NCI-H526 treated with DMSO at 0.1 percent for 48 hours (cell line): ENCODE results near the gene HOXD8.

Source experiments
- DNase-seq: peaks from one replicate; lab custom pipeline; 2025; lab: John Stamatoyannopoulos, UW

Gene HOXD8

DNA sequence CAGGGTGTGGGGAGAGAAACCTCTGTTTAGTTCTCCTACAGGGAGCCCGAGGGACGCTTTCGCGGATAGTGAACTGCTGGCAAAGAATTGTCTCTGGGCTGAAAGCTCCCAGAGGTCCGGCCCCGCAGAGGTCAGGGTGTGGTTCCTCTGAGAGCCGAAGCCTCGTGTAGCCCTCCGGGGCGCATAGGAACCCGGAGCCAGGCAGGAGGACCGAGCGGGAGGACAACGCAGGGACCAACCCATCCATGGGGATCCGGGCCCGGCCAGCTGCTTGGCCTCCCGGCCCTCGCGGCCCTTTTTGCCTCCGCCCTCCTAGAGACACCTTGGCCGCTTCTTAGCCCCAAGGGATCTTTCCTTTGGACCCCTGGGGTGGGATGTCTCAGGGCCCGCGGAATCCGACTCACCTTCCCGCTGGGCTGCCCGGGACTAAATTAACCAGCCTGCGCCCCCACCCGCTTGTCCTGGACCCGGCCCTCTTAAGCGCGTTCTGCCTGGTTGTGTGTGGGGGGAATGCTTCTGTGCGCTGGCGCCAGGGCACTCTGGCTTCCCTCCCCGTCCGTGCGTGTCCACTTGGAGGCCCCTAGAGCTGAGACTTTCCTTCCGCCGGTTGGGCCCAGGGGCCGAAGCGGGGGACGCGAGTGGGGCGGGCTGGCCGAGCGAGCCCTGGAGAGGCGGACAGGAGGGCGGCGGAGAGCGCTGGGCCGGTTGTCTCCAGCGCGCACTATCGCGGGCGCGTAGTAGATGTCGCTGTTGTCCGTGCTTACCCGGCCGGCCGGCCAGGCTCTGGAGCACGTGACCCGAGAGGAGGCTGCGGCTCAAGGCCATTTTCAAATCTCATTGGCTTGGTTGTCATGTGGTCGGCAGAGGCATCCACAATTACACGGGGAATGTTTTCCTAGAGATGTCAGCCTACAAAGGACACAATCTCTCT, 13.4 kb upstream of the HOXD8 start, which contains the start of gene HOXD10:
HOXD10 (plus strand) TSS at position 896 of the 931 bp plus-strand sequence. CDS start 56 bp downstream, outside the sequence.
- no peak for DNase-seq

DNA sequence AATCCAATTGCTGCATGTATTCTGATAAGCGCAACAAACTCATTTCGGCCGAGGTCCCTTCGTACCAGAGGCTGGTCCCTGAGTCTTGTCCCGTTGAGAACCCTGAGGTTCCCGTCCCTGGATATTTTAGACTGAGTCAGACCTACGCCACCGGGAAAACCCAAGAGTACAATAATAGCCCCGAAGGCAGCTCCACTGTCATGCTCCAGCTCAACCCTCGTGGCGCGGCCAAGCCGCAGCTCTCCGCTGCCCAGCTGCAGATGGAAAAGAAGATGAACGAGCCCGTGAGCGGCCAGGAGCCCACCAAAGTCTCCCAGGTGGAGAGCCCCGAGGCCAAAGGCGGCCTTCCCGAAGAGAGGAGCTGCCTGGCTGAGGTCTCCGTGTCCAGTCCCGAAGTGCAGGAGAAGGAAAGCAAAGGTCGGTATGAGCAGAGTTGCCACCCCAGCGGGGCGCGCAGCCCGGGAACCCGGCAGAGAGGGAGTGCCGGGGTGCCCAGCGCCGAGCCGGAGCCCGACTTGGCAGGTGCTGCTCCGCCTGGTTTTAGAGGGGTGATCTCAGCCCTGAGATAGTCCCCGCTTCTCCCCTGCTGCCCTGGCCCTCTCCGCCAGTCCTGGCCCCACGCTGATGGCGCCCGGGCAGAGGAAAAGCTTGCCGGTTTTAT, 12.2 kb upstream of the HOXD8 start:
- no peak for DNase-seq

DNA sequence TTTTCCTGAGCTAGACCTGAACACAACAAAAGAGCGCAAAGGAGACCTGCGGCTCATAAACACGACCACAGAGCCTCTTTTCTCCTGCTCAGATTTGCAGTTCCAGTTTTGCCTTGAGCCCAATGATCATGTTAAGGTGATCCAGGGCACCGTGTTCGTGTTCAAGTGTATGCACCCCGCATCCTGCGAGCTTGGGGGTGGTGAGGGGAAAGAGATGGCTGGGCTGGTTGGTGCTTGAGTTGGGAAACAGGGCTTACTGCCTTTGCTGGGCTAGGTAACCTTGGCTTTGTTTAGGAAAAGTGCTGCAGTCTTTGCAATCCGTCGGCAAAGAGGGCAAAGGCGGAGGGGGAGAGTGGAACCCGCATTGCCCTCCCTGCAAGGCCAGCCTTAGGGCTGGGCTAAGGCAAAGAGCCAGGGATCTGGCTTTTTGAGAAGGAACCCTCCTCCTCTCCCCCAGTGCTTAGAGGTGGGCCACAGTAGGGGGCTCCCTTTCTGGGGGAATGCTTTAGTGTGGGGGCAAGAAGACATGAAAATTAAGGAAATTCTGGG, 11.6 kb upstream of the HOXD8 start:
- no peak for DNase-seq

DNA sequence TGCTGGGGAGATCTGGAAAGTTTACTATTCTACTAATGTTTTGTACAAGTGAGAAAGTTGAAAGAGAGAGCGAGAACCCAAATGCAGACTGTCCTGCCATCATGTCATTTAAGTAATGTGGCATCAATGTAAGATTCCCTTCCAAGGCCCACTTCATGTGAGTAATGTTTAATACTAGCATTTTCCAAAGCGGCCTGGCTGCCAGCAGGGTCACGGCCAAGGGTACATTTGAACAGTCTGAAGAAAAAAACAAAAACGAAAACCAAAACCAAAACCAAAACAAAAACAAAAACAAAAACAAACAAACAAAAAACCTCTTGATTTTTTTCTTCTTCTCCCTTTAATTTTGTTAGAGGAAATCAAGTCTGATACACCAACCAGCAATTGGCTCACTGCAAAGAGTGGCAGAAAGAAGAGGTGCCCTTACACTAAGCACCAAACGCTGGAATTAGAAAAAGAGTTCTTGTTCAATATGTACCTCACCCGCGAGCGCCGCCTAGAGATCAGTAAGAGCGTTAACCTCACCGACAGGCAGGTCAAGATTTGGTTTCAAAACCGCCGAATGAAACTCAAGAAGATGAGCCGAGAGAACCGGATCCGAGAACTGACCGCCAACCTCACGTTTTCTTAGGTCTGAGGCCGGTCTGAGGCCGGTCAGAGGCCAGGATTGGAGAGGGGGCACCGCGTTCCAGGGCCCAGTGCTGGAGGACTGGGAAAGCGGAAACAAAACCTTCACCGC, 10.7 kb upstream of the HOXD8 start:
- DNase-seq: no peak

DNA sequence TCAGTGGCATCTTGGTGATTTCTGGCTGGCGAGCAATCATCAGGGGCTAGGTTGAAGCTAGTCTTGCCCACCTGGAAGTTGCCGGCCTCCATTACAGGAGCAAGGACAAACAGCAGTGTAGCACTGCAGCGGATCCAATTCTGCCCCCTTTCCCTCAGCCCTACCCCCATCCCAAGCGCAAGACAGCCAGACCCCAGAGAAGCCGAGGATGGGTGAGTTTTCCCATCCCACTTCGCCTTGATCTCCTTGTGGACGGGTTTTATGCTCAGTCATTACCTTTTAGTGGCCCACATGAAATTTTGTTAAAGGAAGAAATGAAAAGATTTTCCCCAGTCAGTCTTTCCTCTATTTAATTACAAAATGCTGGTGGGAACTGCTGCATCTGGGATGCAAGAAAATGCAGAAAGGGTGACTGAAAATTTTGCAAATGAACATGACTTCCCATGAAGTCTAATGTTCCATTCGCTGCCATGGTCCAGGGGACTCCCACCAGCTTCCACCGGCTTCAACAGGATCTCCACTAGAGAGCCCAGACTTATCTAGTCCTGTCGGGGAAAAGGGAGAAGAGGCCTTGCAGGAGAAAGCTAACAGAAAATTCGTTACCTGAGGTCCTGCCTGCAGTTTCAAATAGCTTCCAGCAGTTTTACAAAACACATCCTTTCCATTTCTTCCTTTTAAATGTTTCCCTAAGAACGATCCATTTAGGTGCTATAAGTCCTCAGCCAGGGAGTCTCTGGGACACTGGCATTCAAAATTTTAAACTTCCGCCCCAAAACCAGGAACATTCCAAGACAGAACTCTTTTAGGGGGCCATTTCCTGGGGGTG, 8.9 kb upstream of the HOXD8 start:
- no peak for DNase-seq

DNA sequence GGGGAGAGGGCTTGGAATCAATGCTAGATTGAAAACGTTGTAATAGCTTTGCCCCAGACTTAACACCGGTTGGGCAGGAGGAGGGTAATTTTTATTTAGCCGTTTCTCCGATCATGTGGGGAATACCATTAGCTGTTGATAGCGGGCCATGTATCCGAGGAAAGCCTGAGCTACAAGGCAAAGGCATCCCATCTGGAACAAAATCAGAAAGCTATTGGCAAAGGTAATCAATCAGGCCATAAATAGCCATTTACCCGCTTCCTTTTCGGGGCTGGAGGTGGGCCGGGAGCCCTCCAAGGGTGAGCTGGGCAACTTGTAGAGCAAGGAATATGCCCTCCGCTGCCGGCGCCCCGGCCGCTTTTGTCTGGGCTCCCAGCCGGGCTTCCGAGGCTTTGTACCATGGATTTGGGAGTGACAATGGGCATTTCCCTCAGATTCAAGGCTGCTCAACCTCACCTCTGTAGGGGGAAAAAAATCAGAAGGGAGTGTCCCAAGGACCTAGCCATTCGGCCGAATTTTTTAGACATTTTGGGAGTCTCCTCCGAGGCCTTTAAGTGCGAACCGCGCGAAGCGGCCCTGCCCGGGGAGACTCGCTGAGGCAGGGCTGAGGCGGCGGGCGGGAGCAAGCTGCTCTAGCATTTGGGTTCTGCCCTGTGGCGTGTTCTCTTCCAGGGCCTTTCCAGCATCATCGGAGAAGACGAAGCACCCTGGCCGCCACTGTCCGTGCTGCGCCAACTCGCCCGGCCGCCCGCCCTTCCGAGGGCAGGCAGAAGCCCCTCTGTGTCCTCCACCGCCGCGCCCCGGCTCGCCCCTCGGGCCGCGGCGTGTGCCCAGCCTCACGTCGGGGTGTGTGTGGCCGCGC, 8.1 kb upstream of the HOXD8 start:
- no peak for DNase-seq

DNA sequence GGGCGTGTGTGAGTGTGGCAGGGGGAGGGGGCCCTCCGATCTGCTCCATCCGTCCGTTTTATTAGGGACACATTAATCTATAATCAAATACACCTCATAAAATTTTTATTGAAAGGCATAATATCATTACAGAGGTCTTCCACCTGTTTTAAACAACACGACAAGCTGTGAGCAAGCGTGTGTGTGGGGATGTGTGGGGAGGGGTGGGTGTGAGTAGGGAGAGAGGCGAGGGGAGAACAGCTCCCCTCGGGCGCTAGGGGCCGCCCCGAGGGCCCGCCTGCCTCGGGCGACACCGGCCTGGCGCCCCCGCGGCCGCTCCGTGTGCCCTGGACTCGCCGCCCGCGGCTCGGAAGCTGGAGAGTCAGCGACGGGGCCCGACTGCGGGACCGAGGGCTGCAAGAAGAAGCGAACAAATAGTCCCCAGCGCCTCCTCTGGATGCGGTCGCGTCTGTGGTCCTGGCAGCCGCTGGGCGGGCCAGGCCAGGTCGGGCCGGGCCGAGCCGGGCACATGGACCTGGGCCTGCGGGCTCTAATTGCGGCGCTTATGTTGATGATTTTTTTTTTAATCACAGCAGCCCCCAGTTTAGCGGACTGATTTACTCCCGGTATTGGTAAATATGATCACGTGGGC, 7.3 kb upstream of the HOXD8 start:
- DNase-seq: no peak

DNA sequence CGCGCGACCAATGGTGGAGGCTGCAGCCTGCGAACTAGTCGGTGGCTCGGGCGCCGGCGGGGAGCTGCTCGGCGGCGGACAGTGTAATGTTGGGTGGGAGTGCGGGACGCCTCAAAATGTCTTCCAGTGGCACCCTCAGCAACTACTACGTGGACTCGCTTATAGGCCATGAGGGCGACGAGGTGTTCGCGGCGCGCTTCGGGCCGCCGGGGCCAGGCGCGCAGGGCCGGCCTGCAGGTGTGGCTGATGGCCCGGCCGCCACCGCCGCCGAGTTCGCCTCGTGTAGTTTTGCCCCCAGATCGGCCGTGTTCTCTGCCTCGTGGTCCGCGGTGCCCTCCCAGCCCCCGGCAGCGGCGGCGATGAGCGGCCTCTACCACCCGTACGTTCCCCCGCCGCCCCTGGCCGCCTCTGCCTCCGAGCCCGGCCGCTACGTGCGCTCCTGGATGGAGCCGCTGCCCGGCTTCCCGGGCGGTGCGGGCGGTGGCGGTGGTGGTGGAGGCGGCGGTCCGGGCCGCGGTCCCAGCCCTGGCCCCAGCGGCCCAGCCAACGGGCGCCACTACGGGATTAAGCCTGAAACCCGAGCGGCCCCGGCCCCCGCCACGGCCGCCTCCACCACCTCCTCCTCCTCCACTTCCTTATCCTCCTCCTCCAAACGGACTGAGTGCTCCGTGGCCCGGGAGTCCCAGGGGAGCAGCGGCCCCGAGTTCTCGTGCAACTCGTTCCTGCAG, 6.7 kb upstream of the HOXD8 start, which contains the start of gene HOXD9:
HOXD9 (plus strand) TSS at position 37 of the 728 bp plus-strand sequence; CDS start at position 87, 50 bp downstream.
- no peak for DNase-seq

DNA sequence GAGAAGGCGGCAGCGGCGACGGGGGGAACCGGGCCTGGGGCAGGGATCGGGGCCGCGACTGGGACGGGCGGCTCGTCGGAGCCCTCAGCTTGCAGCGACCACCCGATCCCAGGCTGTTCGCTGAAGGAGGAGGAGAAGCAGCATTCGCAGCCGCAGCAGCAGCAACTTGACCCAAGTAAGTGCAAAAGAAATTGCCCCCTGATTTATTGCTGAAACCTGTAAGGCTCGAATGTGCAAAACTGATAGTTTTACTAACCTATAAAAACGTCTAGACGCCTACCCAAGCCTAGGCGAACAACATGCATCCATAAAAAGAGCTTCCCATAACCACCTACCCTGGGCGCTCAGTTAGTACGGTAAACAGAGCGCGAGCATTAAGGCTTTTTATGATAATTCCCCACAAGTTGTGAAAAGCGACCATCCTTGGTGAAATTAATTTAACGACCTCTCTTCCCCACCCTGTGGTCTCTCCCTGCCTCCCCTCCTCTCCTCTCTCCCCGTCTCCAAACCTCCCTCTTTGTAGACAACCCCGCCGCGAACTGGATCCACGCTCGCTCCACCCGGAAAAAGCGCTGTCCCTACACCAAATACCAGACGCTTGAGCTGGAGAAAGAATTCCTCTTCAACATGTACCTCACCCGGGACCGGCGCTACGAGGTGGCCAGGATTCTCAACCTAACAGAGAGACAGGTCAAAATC, 5.9 kb upstream of the HOXD8 start:
- DNase-seq: no peak

DNA sequence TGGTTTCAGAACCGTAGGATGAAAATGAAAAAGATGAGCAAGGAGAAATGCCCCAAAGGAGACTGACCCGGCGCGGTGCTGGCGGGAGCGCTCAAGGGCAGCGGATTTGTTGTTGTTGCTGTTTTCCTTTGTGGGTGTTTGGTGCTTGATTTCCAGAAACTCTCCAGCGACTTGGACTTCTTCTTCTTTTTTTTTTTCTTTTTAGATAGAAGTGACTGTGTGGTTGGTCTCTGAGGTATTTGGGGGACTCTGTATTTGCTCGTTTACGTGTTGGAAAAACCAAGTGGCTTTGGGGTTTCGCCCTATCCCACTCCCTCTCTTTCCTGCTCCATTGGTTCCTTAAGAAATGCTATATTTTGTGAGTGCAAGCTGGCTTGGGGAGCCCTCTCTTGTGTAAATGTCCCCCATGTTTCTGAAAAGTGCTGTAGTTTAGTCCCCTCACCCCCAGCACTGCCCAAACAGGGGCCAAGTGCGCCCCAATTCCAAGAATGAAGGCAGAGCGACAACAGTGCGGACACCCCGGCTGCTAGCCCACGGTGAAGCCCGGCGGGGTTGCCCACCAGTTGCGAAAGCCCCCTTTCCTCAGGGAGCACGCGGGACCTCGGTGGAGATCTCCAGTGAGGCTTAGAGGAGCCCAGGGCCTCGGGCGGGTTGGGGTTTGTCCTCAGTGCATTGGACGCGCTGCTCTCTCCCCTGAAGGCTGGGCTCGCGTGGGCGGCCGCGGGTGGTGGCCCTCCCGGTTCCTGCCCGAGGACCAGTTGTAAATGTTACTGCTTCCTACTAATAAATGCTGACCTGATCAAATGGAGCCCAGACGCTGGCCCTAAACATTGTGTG, 5.2 kb upstream of the HOXD8 start:
- no peak for DNase-seq

DNA sequence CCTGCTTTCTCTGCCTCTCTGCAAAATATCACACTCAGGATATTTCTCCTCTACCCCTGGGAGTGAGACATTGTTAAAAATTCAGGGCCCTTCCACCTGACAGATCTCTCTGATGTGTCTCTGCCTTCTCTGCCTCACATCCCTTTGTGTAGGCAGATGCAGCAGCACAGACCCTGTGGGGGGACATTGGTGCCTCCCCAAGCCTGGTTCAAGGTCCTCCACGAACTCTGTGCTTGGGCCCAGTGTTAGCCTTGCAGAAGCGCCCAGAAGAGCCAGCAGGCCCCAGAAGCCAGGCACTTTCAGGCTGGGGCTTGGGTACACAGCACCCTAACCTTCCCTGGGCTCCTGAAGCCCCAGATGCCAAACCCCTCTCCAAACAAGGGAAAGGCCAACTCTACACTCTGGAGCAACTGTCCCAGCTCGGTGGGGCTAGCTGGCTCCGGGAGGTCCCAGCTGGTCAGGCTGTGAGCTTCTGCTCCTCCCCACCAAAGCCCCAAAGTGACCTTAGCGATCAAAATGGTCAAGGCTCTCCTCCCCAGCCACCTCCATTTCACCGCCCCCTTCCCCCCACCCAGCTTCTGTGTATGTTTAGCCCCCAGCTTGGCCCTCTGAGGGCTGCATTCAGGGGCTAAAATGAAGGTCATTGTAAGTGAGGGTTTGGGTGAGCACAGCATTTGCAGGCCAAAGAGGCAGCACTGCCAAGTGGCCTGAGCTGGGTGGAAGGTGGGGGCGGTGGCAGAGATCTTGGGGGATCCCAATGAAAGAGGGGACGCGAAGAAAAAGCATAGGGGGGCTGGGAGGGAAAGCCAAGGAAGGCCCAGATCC, 4.3 kb upstream of the HOXD8 start:
- no peak for DNase-seq

DNA sequence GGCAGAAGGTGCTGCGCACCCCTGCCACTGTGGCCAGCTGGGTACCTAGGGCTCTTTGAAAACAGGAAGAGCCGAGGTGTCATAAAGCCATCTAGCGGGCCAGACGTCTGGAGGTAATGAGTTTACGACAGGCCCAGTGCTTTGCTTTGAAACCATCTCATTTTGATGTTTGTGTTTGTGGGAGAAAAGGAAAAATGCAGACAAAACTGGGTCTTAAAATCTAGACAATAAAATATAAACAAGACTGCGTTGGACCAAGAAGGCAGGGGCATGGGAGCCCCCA, 3.8 kb upstream of the HOXD8 start:
- no peak for DNase-seq

DNA sequence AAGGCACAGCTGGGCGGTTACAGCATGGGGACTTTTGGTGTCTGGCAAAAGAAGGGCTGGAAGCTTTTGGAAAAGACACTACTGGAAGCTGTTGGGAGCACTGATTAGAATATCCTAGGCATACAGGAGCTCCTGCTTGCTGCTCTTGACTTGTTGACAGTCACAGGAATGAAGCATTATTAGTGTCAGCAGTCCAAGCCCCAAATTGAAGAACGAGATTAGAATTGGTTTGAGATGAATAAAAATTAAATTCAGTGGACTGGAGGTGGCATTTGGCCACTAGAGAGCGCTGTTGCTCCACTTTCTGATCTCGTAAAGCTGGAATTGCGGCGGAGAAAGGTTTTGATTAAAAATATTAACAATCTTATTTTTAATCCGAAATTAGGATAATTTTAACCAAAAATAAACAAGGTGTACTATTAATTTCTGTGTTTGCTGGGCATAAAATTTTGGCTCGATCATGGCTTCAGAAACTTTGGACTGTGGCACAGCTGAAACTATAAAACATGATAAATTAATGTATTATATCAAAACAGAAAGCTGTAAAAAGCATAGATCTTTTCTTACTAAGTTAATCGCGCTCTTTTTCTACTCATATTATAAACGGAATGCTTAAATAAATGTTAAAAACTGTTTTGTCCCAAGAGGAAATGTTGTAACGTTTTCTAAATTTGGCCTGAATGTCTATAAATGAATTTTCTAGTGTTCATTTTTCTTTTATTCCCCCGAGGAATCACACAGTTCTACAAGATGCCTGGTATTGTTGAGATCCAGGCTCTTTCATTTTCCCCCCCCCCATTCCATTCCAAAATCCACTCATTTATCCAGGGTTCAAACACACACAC, 2.4 kb upstream of the HOXD8 start:
- peak; percentile 41 for DNase-seq

DNA sequence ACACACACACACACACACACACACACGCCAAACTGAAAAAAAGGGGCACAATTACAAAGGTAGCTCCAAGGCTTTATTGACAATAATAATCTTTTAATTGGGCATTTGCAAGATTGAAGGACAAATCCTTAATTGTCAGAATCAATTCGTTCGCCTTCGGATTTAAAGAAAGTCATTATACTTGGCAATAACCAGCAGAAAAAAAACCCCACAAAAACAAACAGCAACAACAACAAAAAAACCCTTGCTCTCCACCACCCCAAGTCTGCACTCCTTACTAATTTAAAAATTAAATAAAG, 1.8 kb upstream of the HOXD8 start:
- DNase-seq: no peak

DNA sequence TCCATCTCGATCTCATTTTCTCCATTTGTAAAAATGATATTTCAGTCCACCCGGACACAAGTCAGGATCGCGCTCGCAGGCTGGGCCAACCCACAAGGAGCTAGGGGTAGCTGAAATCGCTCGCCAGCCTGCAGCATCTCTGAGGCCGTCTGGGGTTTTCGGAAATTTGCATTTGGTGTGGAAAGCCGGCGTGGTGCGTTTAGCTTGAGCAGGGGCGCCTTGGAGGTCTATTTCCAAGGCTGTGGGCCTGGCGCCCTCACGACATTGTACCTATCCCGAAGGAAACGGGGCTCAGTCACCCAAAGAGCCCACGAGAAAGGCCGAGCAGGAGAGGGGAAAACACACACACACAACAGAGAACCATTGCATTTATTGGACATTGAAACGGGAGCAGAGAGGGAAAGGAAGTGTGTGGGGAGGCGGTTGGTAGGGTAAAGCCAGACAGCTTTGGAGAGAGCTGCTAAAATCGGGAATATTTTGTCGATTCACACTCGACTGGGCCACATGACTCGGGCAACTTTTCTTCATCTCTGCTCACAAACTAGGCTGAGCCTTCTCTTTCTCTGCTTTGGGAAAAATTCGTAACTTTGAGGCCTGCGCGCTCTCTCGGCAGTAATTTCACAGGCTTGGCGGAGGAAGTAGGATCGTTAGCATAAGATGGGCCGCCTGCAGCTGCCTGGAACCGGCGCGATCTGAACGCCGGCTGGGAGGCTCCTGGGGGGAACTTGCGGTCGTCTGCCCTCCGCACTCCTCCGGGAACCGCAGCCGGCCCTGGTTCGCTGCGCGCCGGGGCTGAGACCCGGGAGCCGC, 1.1 kb upstream of the HOXD8 start:
- DNase-seq: peak; percentile 94
